Progenitor cell of endocrine pancreas (in vitro differentiated cells): Measurements from ENCODE around the gene RABEP1. TPM values are rescaled to one million over a fixed set of nuclear protein-coding genes. Genes with fewer than 3 reads are reported as not detected.
A peak's percentile ranks its signal among the peaks of the same experiment; 100 is the strongest.

Experiments used
- DNase-seq: peaks from one replicate; pipeline ENCODE4 v3.0.0; 2021; ENCODE audit warnings: low spot score; ENCODE audit not compliant: unreplicated experiment
- H3K27ac Mint-ChIP-seq: 2 replicates; pipeline ENCODE4 v1.8.0; 2021; ENCODE audit warnings: mild to moderate bottlenecking, moderate library complexity, mixed read lengths
- H3K27me3 Mint-ChIP-seq: 2 replicates; pipeline ENCODE4 v1.8.0; 2021; ENCODE audit warnings: mixed read lengths
- H3K36me3 Mint-ChIP-seq: 2 replicates; pipeline ENCODE4 v1.8.0; 2022; ENCODE audit warnings: mixed read lengths; ENCODE audit not compliant: insufficient read depth
- H3K4me1 Mint-ChIP-seq: 2 replicates; pipeline ENCODE4 v1.8.0; 2021; ENCODE audit warnings: low read depth, mixed read lengths
- H3K4me3 Mint-ChIP-seq: 2 replicates; pipeline ENCODE4 v1.8.0; 2021; ENCODE audit warnings: low read depth, mild to moderate bottlenecking, moderate library complexity, mixed read lengths
- H3K9me3 Mint-ChIP-seq: 2 replicates; pipeline ENCODE4 v1.8.0; 2021; ENCODE audit warnings: low read depth, mixed read lengths
- total RNA-seq: library from RNA; stranded (reverse); gene quantifications from 2 replicates; pipeline ENCODE4 v1.2.1, GENCODE V29; 2021
- TF ChIP-seq, protein P1 (sequence below): fragments of 200-600 bp; sonication (generic); IDR thresholded peaks from one replicate; pipeline ENCODE4 v1.5.0; 2021; ENCODE audit warnings: antibody characterized with exemption, mild to moderate bottlenecking; ENCODE audit not compliant: unreplicated experiment

RABEP1 gene
- total RNA-seq, 1 donor from 2014 or later, result 50.1 TPM

DNA sequence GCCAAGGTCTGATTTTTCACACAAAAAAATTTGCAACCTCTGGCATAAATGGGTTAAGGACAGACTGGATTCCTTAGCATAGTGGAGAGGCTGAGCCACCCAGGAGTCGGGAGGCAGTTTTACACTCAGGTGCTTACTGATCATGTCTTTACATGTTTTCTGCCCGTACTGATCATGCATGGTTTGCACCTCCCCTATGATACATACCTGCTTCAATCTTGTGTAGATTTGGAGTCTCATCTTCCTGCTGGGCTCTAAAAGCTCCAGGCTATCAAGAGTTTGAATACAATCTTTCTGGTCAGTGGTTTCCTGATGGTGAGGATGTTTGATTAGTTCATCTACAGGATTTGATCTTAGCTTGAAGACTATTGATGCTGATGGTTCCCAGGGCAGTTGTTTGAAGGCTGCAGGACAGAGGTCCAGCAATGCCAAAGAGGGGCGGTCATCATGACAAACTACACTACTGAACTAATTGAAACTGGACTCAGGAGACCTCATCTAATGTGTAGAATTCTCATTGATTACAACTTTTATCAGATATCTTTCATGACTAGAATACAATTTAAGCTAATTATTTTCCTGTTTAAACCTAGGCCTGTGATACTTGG is 150.0 kb downstream of the RABEP1 start:
- no peak for DNase-seq
- Mint-ChIP-seq H3K9me3 (no peaks in the 10 kb centered on the region), H3K27me3 (no peaks in the 10 kb centered on the region), H3K27ac (peak overlapping the region; percentile 35), H3K4me1 (no peaks in the 10 kb centered on the region), H3K4me3 (no peak overlapping the region), H3K36me3 (peaks cover 34% of the 10 kb centered on the region)
- TF ChIP-seq, protein P1, sequence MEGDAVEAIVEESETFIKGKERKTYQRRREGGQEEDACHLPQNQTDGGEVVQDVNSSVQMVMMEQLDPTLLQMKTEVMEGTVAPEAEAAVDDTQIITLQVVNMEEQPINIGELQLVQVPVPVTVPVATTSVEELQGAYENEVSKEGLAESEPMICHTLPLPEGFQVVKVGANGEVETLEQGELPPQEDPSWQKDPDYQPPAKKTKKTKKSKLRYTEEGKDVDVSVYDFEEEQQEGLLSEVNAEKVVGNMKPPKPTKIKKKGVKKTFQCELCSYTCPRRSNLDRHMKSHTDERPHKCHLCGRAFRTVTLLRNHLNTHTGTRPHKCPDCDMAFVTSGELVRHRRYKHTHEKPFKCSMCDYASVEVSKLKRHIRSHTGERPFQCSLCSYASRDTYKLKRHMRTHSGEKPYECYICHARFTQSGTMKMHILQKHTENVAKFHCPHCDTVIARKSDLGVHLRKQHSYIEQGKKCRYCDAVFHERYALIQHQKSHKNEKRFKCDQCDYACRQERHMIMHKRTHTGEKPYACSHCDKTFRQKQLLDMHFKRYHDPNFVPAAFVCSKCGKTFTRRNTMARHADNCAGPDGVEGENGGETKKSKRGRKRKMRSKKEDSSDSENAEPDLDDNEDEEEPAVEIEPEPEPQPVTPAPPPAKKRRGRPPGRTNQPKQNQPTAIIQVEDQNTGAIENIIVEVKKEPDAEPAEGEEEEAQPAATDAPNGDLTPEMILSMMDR, result no peak

GRCh38 chr17:5434984-5435383 is 152.9 kb downstream of the RABEP1 start:
- DNase-seq, result no peak
- peaks cover 11% of the 10 kb centered on the region for H3K4me1 Mint-ChIP-seq
- no peak overlapping the region for H3K4me3 Mint-ChIP-seq
- TF ChIP-seq, protein P1, result no peak
- H3K36me3 Mint-ChIP-seq, result peaks cover 24% of the 10 kb centered on the region
- no peak overlapping the region for H3K27ac Mint-ChIP-seq
- no peaks in the 10 kb centered on the region for H3K9me3 Mint-ChIP-seq
- no peaks in the 10 kb centered on the region for H3K27me3 Mint-ChIP-seq

Other genes with a start within 250 kb of the RABEP1 start
- not detected in 2 replicates for gene SLC52A1, start 246.9 kb upstream of the RABEP1 start, total RNA-seq
- gene ZFP3, start 203.8 kb upstream of the RABEP1 start, total RNA-seq, result 0.98 and 1.3 TPM in 2 replicates
- 51.1 and 56.3 TPM in 2 replicates for gene ZNF232, start 170.4 kb upstream of the RABEP1 start, total RNA-seq
- 0.80 and 0.84 TPM in 2 replicates for gene USP6, start 166.3 kb upstream of the RABEP1 start, total RNA-seq
- gene ZNF594, start 90.4 kb upstream of the RABEP1 start, total RNA-seq, result 23.8 and 26.1 TPM in 2 replicates
- gene SCIMP, start 47.4 kb upstream of the RABEP1 start, total RNA-seq, result not detected in 2 replicates
- gene NUP88, start 137.4 kb downstream of the RABEP1 start, total RNA-seq, result 64.9 and 79.0 TPM in 2 replicates
- gene RPAIN, start 137.9 kb downstream of the RABEP1 start, total RNA-seq, result 109 and 115 TPM in 2 replicates
- gene C1QBP, start 156.9 kb downstream of the RABEP1 start, total RNA-seq, result 108 and 123 TPM in 2 replicates
- gene DHX33, start 186.7 kb downstream of the RABEP1 start, total RNA-seq, result 26.0 and 26.9 TPM in 2 replicates
- gene DERL2, start 203.9 kb downstream of the RABEP1 start, total RNA-seq, result 84.6 and 94.4 TPM in 2 replicates
- gene MIS12, start 204.3 kb downstream of the RABEP1 start, total RNA-seq, result 27.4 and 30.0 TPM in 2 replicates